PC-3 (cell line): Measurements from ENCODE around the gene ZXDA. TPM values are rescaled to one million over a fixed set of nuclear protein-coding genes. Genes with fewer than 3 reads are reported as not detected.
A peak's percentile ranks its signal among the peaks of the same experiment; 100 is the strongest.

Experiments
- ATAC-seq: fragments of 200-7000 bp; cut with Tn5 transposase; 2 replicates; pipeline ENCODE4 v1.9.1; 2020; ENCODE audit warnings: mild to moderate bottlenecking, moderate library complexity
- BruUV-seq: library from RNA; stranded (reverse); fragments of 400-500 nt; replicated peaks from 2 replicates; lab custom pipeline; 2021; lab: Mats Ljungman, UMichigan
- CTCF ChIA-PET: fragments of 300-600 bp; sonication (Branson Sonifier 250); formaldehyde crosslinking; loops from one replicate; lab custom pipeline; 2022; ENCODE audit warnings: antibody characterized with exemption; lab: Charles Lee
- POLR2A ChIA-PET: fragments of 300-600 bp; sonication (Branson Sonifier 250); formaldehyde crosslinking; loops from one replicate; lab custom pipeline; 2022; ENCODE audit warnings: antibody characterized with exemption; ENCODE audit not compliant: unreplicated experiment; lab: Charles Lee
- DNase-seq: peaks from one replicate; pipeline ENCODE4 v3.0.0-alpha.2; 2015
- H2AFZ ChIP-seq: fragments of 300-600 bp; sonication (generic); 2 replicates; pipeline ENCODE4 v1.6.0; 2016; ENCODE audit warnings: antibody characterized with exemption, low read length
- H3F3A ChIP-seq: fragments of 300-600 bp; sonication (generic); one replicate; pipeline ENCODE4 v1.6.0; 2017; ENCODE audit warnings: antibody characterized with exemption, low read length, control low read depth, mild to moderate bottlenecking; ENCODE audit not compliant: unreplicated experiment
- H3K27ac ChIP-seq: fragments of 300-600 bp; sonication (generic); 2 replicates; pipeline ENCODE4 v1.5.1; 2016; ENCODE audit warnings: mild to moderate bottlenecking, low read length
- H3K27me3 ChIP-seq: fragments of 300-600 bp; sonication (generic); 2 replicates; pipeline ENCODE4 v1.6.1; 2016; ENCODE audit warnings: low read length, mixed read lengths
- H3K36me3 ChIP-seq: fragments of 300-600 bp; sonication (generic); 2 replicates; pipeline ENCODE4 v1.6.1; 2016; ENCODE audit warnings: low read depth, mixed run types, low read length, mixed read lengths
- H3K4me1 ChIP-seq: fragments of 300-600 bp; sonication (generic); 2 replicates; pipeline ENCODE4 v1.5.1; 2016; ENCODE audit warnings: low read length; ENCODE audit not compliant: insufficient read depth
- H3K4me2 ChIP-seq: fragments of 300-600 bp; sonication (generic); 2 replicates; pipeline ENCODE4 v1.6.0; 2016; ENCODE audit warnings: low read length
- H3K4me3 ChIP-seq: fragments of 300-600 bp; sonication (generic); 2 replicates; pipeline ENCODE4 v1.5.1; 2016; ENCODE audit warnings: mild to moderate bottlenecking, low read length, mixed read lengths
- H3K79me2 ChIP-seq: fragments of 300-600 bp; sonication (generic); 2 replicates; pipeline ENCODE4 v1.6.1; 2017; ENCODE audit warnings: low read length, mixed read lengths
- H3K9ac ChIP-seq: fragments of 300-600 bp; sonication (generic); 2 replicates; pipeline ENCODE4 v1.6.0; 2016; ENCODE audit warnings: mild to moderate bottlenecking, low read length
- H3K9me2 ChIP-seq: fragments of 300-600 bp; sonication (generic); replicated peaks from 2 replicates; pipeline ENCODE4 v1.6.1; 2016; ENCODE audit warnings: mixed run types, low read length, mixed read lengths
- H3K9me3 ChIP-seq: fragments of 300-600 bp; sonication (generic); 2 replicates; pipeline ENCODE4 v1.6.1; 2016; ENCODE audit warnings: low read length, mixed read lengths
- H4K20me1 ChIP-seq: fragments of 300-600 bp; sonication (generic); 2 replicates; pipeline ENCODE4 v1.6.1; 2016; ENCODE audit warnings: low read length, mixed read lengths
- EZH2 ChIP-seq: fragments of 300-600 bp; sonication (generic); IDR thresholded peaks from one replicate; pipeline ENCODE4 v1.6.1; 2017; ENCODE audit warnings: antibody characterized with exemption, mild to moderate bottlenecking, low read length; ENCODE audit not compliant: unreplicated experiment
- EZH2phosphoT487 ChIP-seq: fragments of 300-600 bp; sonication (generic); IDR thresholded peaks from 2 replicates; pipeline ENCODE4 v1.6.1; 2018; ENCODE audit warnings: mild to moderate bottlenecking, antibody characterized with exemption, low read length, borderline replicate concordance
- intact Hi-C: fragments of 100-400 bp; cut with micrococcal nuclease; formaldehyde crosslinking; loops from 2 replicates; pipeline ENCODE4 v1.9.0; 2023
- total RNA-seq: library from RNA; depleted of rRNA; stranded (reverse); fragments of >200 nt; gene quantifications from 2 replicates; pipeline ENCODE4 v1.2.3, GENCODE V29; 2014
- TF ChIP-seq, protein P1 (sequence below): fragments of 300-600 bp; sonication (generic); conservative IDR thresholded peaks from 2 replicates; pipeline ENCODE4 v1.5.1; 2017; ENCODE audit warnings: antibody characterized with exemption, low read depth, mild to moderate bottlenecking, low read length

ZXDA gene
- total RNA-seq, 1 experiment from 2014 or later = 3.2 TPM

GRCh38 chrX:57933321-57933720 lies 23.1 kb upstream of the ZXDA start:
- Histone ChIP-seq H3K9me3 (no peaks in the 10 kb centered on the region), H3K9ac (no peak overlapping the region), H3K36me3 (no peaks in the 10 kb centered on the region), H3K79me2 (no peaks in the 10 kb centered on the region), H3K9me2 (no peaks in the 10 kb centered on the region), H3K4me3 (no peak overlapping the region), H3K4me2 (no peak overlapping the region), H2AFZ (no peak overlapping the region), H3K4me1 (no peaks in the 10 kb centered on the region), H4K20me1 (no peaks in the 10 kb centered on the region), H3F3A (no peaks in the 10 kb centered on the region), H3K27ac (no peak overlapping the region), H3K27me3 (no peaks in the 10 kb centered on the region)
- ATAC-seq (no peak), DNase-seq (no peak)
- CTCF ChIA-PET = no interaction called here
- TF ChIP-seq, protein P1, sequence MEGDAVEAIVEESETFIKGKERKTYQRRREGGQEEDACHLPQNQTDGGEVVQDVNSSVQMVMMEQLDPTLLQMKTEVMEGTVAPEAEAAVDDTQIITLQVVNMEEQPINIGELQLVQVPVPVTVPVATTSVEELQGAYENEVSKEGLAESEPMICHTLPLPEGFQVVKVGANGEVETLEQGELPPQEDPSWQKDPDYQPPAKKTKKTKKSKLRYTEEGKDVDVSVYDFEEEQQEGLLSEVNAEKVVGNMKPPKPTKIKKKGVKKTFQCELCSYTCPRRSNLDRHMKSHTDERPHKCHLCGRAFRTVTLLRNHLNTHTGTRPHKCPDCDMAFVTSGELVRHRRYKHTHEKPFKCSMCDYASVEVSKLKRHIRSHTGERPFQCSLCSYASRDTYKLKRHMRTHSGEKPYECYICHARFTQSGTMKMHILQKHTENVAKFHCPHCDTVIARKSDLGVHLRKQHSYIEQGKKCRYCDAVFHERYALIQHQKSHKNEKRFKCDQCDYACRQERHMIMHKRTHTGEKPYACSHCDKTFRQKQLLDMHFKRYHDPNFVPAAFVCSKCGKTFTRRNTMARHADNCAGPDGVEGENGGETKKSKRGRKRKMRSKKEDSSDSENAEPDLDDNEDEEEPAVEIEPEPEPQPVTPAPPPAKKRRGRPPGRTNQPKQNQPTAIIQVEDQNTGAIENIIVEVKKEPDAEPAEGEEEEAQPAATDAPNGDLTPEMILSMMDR = no peak
- TF ChIP-seq EZH2phosphoT487 (no peak), EZH2 (no peak)
- BruUV-seq = no TSS peak
- POLR2A ChIA-PET = interaction anchor here (0.6 kb wide), 1 partner anchor 117 kb away, joined by 3 read pairs; no protein-coding TSS in a partner anchor
- intact Hi-C loops = no loop called here

- TF ChIP-seq, protein P1 = no peak
- TF ChIP-seq EZH2phosphoT487 = no peak
- no peak for TF ChIP-seq EZH2
- ATAC-seq (no peak), DNase-seq (no peak)
- ChIA-PET CTCF (no interaction called here), POLR2A (interaction anchor here (0.5 kb wide), 1 partner anchor 27 kb away, joined by 4 read pairs; no protein-coding TSS in a partner anchor)
- intact Hi-C loops = no loop called here
- H3K4me3 ChIP-seq = no peak overlapping the region
- no peak overlapping the region for H2AFZ ChIP-seq
- H3K9me3 ChIP-seq = no peaks in the 10 kb centered on the region
- no peaks in the 10 kb centered on the region for H3F3A ChIP-seq
- no peak overlapping the region for H3K9ac ChIP-seq
- no peak overlapping the region for H3K4me2 ChIP-seq
- no peaks in the 10 kb centered on the region for H3K79me2 ChIP-seq
- H3K27ac ChIP-seq = no peak overlapping the region
- H3K4me1 ChIP-seq = no peaks in the 10 kb centered on the region
- no peaks in the 10 kb centered on the region for H3K27me3 ChIP-seq
- no peaks in the 10 kb centered on the region for H4K20me1 ChIP-seq
- H3K9me2 ChIP-seq = no peaks in the 10 kb centered on the region
- H3K36me3 ChIP-seq = no peaks in the 10 kb centered on the region
- no TSS peak for BruUV-seq
Observed at GRCh38 chrX:57932266-57932665, 22.0 kb upstream of the ZXDA start.

GRCh38 chrX:57930051-57930450 lies 19.8 kb upstream of the ZXDA start:
- intact Hi-C loops = no loop called here
- ChIA-PET CTCF (no interaction called here), POLR2A (no interaction called here)
- Histone ChIP-seq H3K27me3 (no peaks in the 10 kb centered on the region), H3K9me2 (no peaks in the 10 kb centered on the region), H3K4me2 (no peak overlapping the region), H3F3A (no peaks in the 10 kb centered on the region), H3K4me1 (no peaks in the 10 kb centered on the region), H3K36me3 (no peaks in the 10 kb centered on the region), H3K27ac (no peak overlapping the region), H3K4me3 (no peak overlapping the region), H4K20me1 (no peaks in the 10 kb centered on the region), H3K79me2 (no peaks in the 10 kb centered on the region), H2AFZ (no peak overlapping the region), H3K9me3 (no peaks in the 10 kb centered on the region), H3K9ac (no peak overlapping the region)
- DNase-seq = peak; percentile 18
- no peak for ATAC-seq
- BruUV-seq = no TSS peak
- no peak for TF ChIP-seq EZH2
- TF ChIP-seq, protein P1 = no peak
- no peak for TF ChIP-seq EZH2phosphoT487
